Esophagus muscularis mucosa (tissue), 4 donors: Measurements from ENCODE around the gene AP1M1.

ENCODE experiments used
- EP300 ChIP-seq: sonication (generic); formaldehyde crosslinking; IDR thresholded peaks from one replicate; pipeline ENCODE4 v1.6.1; 2017; ENCODE audit warnings: antibody characterized with exemption
- POLR2AphosphoS5 ChIP-seq, 2 donors: sonication (generic); formaldehyde crosslinking; IDR thresholded peaks; one replicate each; pipeline ENCODE4 v1.6.1; 2017; ENCODE audit warnings: antibody characterized with exemption in 2 of 2
- TF ChIP-seq, protein P1 (sequence below), 3 experiments: fragments of 200-600 bp in 2 of 3; fragments of 450-650 bp in 1 of 3; sonication (generic) in 2 of 3; IDR thresholded peaks; one replicate each; pipeline ENCODE4 v1.5.1; 2017 to 2019; ENCODE audit warnings: antibody characterized with exemption in 3 of 3, mild to moderate bottlenecking in 2 of 3, moderate library complexity in 1 of 3

DNA sequence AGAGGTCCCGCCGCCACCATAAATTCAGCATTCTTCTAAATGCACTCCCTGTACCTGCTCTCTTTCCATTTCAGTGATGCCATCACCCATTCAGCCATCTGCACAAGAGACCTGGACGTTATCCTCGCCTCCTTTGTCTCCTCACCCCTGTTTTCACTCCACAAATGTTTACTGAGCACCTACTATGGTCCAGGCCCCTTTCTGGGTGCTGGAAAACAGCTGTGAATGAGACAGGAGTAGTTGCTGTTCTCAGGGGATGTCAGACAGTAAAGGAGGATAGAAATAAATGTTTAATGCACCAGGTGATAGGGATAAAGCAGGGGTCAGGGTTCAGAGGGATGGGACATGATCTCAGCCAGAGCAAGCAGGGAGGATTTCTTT is 3.3 kb downstream of the AP1M1 start:
- TF ChIP-seq, protein P1, sequence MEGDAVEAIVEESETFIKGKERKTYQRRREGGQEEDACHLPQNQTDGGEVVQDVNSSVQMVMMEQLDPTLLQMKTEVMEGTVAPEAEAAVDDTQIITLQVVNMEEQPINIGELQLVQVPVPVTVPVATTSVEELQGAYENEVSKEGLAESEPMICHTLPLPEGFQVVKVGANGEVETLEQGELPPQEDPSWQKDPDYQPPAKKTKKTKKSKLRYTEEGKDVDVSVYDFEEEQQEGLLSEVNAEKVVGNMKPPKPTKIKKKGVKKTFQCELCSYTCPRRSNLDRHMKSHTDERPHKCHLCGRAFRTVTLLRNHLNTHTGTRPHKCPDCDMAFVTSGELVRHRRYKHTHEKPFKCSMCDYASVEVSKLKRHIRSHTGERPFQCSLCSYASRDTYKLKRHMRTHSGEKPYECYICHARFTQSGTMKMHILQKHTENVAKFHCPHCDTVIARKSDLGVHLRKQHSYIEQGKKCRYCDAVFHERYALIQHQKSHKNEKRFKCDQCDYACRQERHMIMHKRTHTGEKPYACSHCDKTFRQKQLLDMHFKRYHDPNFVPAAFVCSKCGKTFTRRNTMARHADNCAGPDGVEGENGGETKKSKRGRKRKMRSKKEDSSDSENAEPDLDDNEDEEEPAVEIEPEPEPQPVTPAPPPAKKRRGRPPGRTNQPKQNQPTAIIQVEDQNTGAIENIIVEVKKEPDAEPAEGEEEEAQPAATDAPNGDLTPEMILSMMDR (IDR thresholded peaks at IDR 0.05), result no peak
- no peak for TF ChIP-seq EP300
- TF ChIP-seq POLR2AphosphoS5 (IDR thresholded peaks at IDR 0.05), result no peak
